Measurements from ENCODE around the gene DPYSL4.
"Not testable (repeated sequence)": the region's sequence is repeated elsewhere in the genome, so short reads cannot be mapped to it uniquely, and the experiment has no call there.

DPYSL4 gene

DNA sequence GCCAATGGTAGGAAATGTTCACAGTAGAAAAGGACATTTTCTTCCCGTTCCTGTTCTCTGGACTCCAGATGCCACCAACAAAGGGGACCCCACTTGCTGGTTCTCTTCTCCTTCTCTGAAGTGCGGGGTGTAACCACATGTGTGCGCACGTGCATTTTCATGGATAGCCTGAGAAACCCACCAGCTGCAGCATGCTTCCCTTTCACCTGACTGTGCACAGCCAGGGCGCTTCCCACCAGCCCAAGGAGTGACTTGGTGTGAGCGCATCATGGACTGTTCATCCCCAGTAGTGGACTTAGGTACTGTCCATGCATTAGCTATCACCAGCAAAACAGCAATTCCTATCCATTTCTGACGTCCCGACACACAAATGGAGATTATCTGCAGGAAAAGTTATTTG lies 29.6 kb upstream of the DPYSL4 start:
- no peak overlapping the region for H3K27ac ChIP-seq (ENCODE audit: low read length)
- no CpG with 5 or more reads among the region's 8 CpGs for WGBS (ENCODE audit: insufficient coverage, insufficient read length)
- no peak for DNase-seq (ENCODE audit: low read depth, low spot score)
- no peaks in the 10 kb centered on the region for H3K4me1 ChIP-seq (ENCODE audit: control insufficient read depth, insufficient read depth, low read length)
- no peak overlapping the region for H3K4me3 ChIP-seq (ENCODE audit: low read length)
- H3K36me3 ChIP-seq (ENCODE audit: control insufficient read depth, insufficient read depth, low read length) = no peaks in the 10 kb centered on the region
- no peaks in the 10 kb centered on the region for H3K27me3 ChIP-seq (ENCODE audit: control insufficient read depth, insufficient read depth, low read length)
- H3K9me3 ChIP-seq (ENCODE audit: control insufficient read depth, insufficient read depth, low read length) = no peaks in the 10 kb centered on the region

DNA sequence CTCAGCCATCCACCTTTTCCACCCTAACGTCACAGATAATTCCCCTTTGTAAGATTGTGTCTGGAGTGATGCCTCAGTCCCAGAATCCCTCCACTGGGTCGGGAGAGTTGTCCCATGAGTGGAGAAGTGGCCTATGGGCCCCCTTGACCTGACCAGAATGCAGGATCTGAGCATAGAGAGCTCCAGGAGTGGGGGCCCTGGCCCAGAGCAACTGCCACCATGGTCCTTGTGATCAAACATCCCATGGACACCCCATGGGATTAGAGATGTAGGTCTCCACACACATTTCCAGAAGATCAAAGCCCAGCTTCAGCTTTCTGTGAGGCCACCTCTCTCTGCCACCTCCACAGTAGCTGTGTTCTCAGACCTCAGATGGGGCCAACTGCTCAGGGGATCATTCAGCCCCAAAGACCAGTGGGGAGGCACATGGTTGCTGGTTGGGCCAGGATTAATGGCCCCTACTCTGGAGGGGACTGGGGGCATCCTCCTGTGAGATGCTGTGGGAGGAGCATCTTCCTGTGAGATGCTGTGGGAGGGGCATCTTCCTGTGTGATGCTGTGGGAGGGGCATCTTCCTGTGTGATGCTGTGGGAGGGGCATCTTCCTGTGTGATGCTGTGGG lies 28.5 kb upstream of the DPYSL4 start:
- H3K4me1 ChIP-seq (ENCODE audit: control insufficient read depth, insufficient read depth, low read length) = peaks cover 2% of the 10 kb centered on the region; the same call in 1 of the 2 replicates
- no peaks in the 10 kb centered on the region for H3K27me3 ChIP-seq (ENCODE audit: control insufficient read depth, insufficient read depth, low read length)
- no peak overlapping the region for H3K27ac ChIP-seq (ENCODE audit: low read length)
- no peak overlapping the region for H3K4me3 ChIP-seq (ENCODE audit: low read length)
- H3K36me3 ChIP-seq (ENCODE audit: control insufficient read depth, insufficient read depth, low read length) = no peaks in the 10 kb centered on the region
- no peak for DNase-seq (ENCODE audit: low read depth, low spot score)
- no peaks in the 10 kb centered on the region for H3K9me3 ChIP-seq (ENCODE audit: control insufficient read depth, insufficient read depth, low read length)
- WGBS (ENCODE audit: insufficient coverage, insufficient read length) = no CpG with 5 or more reads among the region's 2 CpGs

DNA sequence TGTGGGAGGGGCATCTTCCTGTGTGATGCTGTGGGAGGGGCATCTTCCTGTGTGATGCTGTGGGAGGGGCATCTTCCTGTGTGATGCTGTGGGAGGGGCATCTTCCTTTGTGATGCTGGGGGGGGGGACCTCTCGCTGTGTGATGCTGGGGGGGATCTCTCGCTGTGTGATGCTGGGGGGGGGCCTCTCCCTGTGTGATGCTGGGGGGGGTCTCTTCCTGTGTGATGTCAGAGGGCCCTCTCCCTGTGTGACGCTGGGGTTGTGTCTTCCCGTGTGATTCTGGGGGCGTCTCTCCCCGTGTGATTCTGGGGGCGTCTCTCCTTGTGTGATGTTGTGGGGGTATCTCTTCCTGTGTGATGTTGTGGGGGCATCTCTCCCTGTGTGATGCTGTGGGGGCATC lies 27.9 kb upstream of the DPYSL4 start:
- no peaks in the 10 kb centered on the region for H3K36me3 ChIP-seq (ENCODE audit: control insufficient read depth, insufficient read depth, low read length)
- no peak for DNase-seq (ENCODE audit: low read depth, low spot score)
- no peaks in the 10 kb centered on the region for H3K27me3 ChIP-seq (ENCODE audit: control insufficient read depth, insufficient read depth, low read length)
- H3K4me3 ChIP-seq (ENCODE audit: low read length) = no peak overlapping the region
- no CpG with 5 or more reads among the region's 7 CpGs for WGBS (ENCODE audit: insufficient coverage, insufficient read length)
- no peak overlapping the region for H3K27ac ChIP-seq (ENCODE audit: low read length)
- H3K4me1 ChIP-seq (ENCODE audit: control insufficient read depth, insufficient read depth, low read length) = peaks cover 2% of the 10 kb centered on the region; the same call in 1 of the 2 replicates
- H3K9me3 ChIP-seq (ENCODE audit: control insufficient read depth, insufficient read depth, low read length) = no peaks in the 10 kb centered on the region

DNA sequence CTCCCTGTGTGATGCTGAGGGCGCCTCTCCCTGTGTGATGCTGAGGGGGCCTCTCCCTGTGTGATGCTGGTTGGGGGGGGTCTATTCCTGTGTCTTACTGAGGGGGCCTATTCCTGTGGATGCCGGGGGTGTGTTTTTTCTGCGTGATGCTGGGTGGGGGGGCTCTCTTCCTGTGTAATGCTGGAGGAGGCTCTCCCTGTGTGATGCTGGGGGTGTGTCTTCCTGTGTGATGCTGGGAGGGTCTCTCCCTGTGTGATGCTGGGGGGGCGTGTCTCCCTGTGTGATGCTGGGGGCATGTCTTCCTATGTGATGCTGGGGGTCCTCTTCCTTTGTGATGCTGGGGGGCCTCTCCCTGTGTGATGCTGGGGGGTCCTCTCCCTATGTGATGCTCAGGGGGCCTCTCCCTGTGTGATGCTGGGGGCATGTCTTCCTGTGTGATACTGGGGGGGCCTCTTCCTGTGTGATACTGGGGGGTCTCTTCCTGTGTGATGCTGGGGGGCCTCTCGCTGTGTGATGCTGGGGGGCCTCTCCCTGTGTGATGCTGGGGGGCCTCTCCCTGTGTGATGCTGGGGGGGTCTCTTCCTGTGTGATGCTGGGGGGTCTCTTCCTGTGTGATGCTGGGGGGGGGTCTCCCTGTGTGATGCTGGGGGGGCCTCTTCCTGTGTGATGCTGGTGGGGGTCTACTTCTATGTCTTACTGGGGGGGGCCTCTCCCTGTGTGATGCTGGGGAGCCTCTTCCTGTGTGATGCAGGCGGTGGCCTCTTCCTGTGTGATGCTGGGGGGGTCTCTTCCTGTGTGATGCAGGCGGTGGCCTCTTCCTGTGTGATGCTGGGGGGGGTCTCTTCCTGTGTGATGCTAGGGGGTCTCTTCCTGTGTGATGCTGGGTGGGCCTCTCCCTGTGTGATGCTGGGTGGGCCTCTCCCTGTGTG lies 27.2 kb upstream of the DPYSL4 start:
- not testable (repeated sequence) for H3K27me3 ChIP-seq (ENCODE audit: control insufficient read depth, insufficient read depth, low read length); DNase-seq (ENCODE audit: low read depth, low spot score); H3K4me3 ChIP-seq (ENCODE audit: low read length); H3K36me3 ChIP-seq (ENCODE audit: control insufficient read depth, insufficient read depth, low read length); H3K9me3 ChIP-seq (ENCODE audit: control insufficient read depth, insufficient read depth, low read length); H3K27ac ChIP-seq (ENCODE audit: low read length); H3K4me1 ChIP-seq (ENCODE audit: control insufficient read depth, insufficient read depth, low read length)
- WGBS (ENCODE audit: insufficient coverage, insufficient read length) = no CpG with 5 or more reads among the region's 7 CpGs

DNA sequence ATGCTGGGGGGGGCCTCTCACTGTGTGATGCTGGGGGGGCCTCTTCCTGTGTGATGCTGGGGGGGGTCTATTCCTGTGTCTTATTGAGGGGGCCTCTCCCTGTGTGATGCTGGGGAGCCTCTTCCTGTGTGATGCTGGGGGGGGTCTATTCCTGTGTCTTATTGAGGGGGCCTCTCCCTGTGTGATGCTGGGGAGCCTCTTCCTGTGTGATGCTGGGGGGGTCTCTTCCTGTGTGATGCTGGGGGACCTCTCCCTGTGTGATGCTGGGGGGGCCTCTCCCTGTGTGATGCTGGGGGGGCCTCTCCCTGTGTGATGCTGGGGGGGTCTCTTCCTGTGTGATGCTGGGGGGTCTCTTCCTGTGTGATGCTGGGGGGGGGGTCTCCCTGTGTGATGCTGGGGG lies 26.5 kb upstream of the DPYSL4 start:
- H3K4me1 ChIP-seq (ENCODE audit: control insufficient read depth, insufficient read depth, low read length); DNase-seq (ENCODE audit: low read depth, low spot score); H3K36me3 ChIP-seq (ENCODE audit: control insufficient read depth, insufficient read depth, low read length); H3K27me3 ChIP-seq (ENCODE audit: control insufficient read depth, insufficient read depth, low read length); H3K9me3 ChIP-seq (ENCODE audit: control insufficient read depth, insufficient read depth, low read length); H3K4me3 ChIP-seq (ENCODE audit: low read length); H3K27ac ChIP-seq (ENCODE audit: low read length): not testable (repeated sequence)

DNA sequence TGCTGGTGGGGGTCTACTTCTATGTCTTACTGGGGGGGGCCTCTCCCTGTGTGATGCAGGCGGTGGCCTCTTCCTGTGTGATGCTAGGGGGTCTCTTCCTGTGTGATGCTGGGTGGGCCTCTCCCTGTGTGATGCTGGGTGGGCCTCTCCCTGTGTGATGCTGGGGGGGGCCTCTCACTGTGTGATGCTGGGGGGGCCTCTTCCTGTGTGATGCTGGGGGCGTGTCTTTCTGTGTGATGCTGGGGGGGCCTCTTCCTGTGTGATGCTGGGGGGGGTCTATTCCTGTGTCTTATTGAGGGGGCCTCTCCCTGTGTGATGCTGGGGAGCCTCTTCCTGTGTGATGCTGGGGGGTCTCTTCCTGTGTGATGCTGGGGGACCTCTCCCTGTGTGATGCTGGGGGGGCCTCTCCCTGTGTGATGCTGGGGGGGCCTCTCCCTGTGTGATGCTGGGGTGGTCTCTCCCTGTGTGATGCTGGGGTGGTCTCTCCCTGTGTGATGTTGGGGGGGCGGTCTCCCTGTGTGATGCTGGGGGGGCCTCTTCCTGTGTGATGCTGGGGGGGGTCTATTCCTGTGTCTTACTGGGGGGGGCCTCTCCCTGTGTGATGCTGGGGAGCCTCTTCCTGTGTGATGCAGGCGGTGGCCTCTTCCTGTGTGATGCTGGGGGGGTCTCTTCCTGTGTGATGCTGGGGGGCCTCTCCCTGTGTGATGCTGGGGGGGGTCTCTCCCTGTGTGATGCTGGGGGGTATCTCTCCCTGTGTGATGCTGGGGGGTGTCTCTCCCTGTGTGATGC lies 25.7 kb upstream of the DPYSL4 start:
- H3K27me3 ChIP-seq (ENCODE audit: control insufficient read depth, insufficient read depth, low read length); H3K4me3 ChIP-seq (ENCODE audit: low read length); DNase-seq (ENCODE audit: low read depth, low spot score); H3K9me3 ChIP-seq (ENCODE audit: control insufficient read depth, insufficient read depth, low read length); H3K27ac ChIP-seq (ENCODE audit: low read length); H3K36me3 ChIP-seq (ENCODE audit: control insufficient read depth, insufficient read depth, low read length); H3K4me1 ChIP-seq (ENCODE audit: control insufficient read depth, insufficient read depth, low read length): not testable (repeated sequence)
- WGBS (ENCODE audit: insufficient coverage, insufficient read length) = no CpG with 5 or more reads among the region's 4 CpGs

DNA sequence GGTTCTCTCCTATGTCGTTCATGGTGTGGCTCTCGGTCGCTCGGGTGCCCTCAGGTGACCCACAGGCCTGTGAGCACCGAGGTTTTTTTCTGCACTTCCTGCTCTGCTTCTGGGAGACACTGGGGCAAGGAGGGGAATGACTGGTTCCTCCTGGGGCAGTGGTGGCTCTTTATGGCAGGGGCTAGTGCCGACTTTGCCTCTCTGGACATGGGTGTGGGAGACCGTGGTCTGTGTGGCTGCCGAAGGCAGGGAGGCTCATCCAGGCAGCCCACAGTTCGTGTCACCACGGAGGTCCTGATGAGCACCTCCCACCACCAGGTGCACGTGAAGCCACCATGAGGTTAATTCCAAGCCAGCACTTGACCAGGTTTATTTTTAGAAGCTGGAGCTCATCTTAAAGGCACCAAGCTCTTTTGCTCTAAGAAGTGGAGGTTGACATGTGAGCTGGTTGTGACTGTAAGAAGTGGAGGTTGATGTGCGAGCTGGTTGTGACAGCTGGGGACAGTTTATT lies 24.7 kb upstream of the DPYSL4 start:
- Histone ChIP-seq H3K9me3 (ENCODE audit: control insufficient read depth, insufficient read depth, low read length) (no peaks in the 10 kb centered on the region), H3K4me1 (ENCODE audit: control insufficient read depth, insufficient read depth, low read length) (peaks cover 2% of the 10 kb centered on the region; the same call in 1 of the 2 replicates), H3K4me3 (ENCODE audit: low read length) (no peak overlapping the region), H3K36me3 (ENCODE audit: control insufficient read depth, insufficient read depth, low read length) (no peaks in the 10 kb centered on the region), H3K27ac (ENCODE audit: low read length) (no peak overlapping the region), H3K27me3 (ENCODE audit: control insufficient read depth, insufficient read depth, low read length) (no peaks in the 10 kb centered on the region)
- DNase-seq (ENCODE audit: low read depth, low spot score) = no peak
- WGBS (ENCODE audit: insufficient coverage, insufficient read length) = no CpG with 5 or more reads among the region's 12 CpGs

DNA sequence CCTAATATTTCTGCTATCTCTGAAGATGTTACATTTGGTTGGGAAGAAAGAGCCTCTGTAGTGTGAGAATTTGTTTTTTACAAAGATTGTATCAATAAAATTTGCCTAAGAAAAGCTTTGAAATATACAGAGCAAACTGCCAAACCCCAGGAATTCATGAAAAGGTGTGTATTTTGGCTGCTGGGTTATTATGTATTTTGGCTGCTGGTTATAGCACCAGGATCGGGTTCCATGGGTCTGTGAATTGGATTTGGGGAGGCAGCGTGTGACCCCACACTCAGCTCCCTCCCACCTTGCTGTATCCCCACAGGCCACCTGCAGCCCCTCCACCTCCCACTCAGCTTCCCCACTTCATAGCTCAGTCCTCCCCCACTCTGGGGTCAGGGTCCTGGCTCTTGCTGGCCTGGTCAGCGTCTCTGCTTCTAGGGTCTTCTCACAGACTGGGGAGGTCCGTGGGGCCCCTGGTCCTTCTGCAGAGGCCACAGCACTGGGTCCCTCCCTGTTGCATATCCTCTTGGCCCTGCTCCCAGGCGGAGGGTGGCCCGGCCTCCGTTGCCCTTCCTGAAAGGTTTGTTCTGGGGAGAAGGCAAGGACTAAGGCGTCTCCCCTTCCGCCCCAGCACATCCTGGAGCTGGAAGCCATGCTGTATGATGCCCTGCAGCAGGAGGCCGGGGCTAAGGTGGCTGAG lies 24.0 kb upstream of the DPYSL4 start:
- Histone ChIP-seq H3K4me1 (ENCODE audit: control insufficient read depth, insufficient read depth, low read length) (peaks cover 2% of the 10 kb centered on the region; the same call in 1 of the 2 replicates), H3K27ac (ENCODE audit: low read length) (no peak overlapping the region), H3K36me3 (ENCODE audit: control insufficient read depth, insufficient read depth, low read length) (no peaks in the 10 kb centered on the region), H3K4me3 (ENCODE audit: low read length) (no peak overlapping the region), H3K9me3 (ENCODE audit: control insufficient read depth, insufficient read depth, low read length) (no peaks in the 10 kb centered on the region), H3K27me3 (ENCODE audit: control insufficient read depth, insufficient read depth, low read length) (no peaks in the 10 kb centered on the region)
- WGBS (ENCODE audit: insufficient coverage, insufficient read length) = no CpG with 5 or more reads among the region's 10 CpGs
- no peak for DNase-seq (ENCODE audit: low read depth, low spot score)

DNA sequence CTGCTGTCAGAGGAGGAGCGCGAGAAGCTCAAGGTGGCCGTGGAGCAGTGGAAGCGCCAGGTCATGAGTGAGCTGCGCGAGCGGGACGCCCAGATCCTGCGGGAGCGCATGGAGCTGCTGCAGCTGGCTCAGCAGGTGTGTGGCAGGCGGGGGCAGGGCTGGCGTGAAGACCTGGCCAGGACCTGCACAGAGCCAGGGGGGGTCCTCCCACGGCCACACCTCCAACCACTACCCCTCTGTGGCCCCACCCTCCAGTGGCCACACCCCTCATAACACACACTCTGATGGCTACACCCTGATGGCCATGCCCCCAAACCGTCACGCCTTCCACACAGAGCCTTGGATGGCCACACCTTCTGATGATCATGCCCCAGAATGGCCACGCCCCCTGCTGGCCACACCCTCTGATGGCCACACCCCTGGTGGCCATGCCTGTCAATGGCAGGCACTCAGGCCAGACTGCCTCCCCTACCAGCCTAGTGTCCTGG lies 23.4 kb upstream of the DPYSL4 start:
- Histone ChIP-seq H3K27ac (ENCODE audit: low read length) (no peak overlapping the region), H3K27me3 (ENCODE audit: control insufficient read depth, insufficient read depth, low read length) (no peaks in the 10 kb centered on the region), H3K4me1 (ENCODE audit: control insufficient read depth, insufficient read depth, low read length) (peaks cover 2% of the 10 kb centered on the region; the same call in 1 of the 2 replicates), H3K9me3 (ENCODE audit: control insufficient read depth, insufficient read depth, low read length) (no peaks in the 10 kb centered on the region), H3K36me3 (ENCODE audit: control insufficient read depth, insufficient read depth, low read length) (no peaks in the 10 kb centered on the region), H3K4me3 (ENCODE audit: low read length) (no peak overlapping the region)
- no peak for DNase-seq (ENCODE audit: low read depth, low spot score)
- no CpG with 5 or more reads among the region's 16 CpGs for WGBS (ENCODE audit: insufficient coverage, insufficient read length)

All from iPS DF 6.9 (cell line).